ENCODE measurements around the gene SF3B4.

SF3B4 gene

GRCh38 chr1:149914545-149914944 is 13.1 kb downstream of the SF3B4 start:
- no peak overlapping the region for H3K4me3 ChIP-seq (ENCODE audit: low read depth, low read length)
- DNase-seq (ENCODE audit: low read depth): no peak
- TF ChIP-seq MYC (IDR thresholded peaks at IDR 0.05; ENCODE audit: low read depth, low read length) (no peak), MAX (IDR thresholded peaks at IDR 0.05; ENCODE audit: low read depth, low read length) (no peak), CTCF (IDR thresholded peaks at IDR 0.05; ENCODE audit: low read depth, low read length) (no peak), POLR2A (IDR thresholded peaks at IDR 0.05; ENCODE audit: extremely low read depth, insufficient read length) (no peak)

GRCh38 chr1:149906570-149907075 is 21.0 kb downstream of the SF3B4 start:
- no peak for DNase-seq (ENCODE audit: low read depth)

DNA sequence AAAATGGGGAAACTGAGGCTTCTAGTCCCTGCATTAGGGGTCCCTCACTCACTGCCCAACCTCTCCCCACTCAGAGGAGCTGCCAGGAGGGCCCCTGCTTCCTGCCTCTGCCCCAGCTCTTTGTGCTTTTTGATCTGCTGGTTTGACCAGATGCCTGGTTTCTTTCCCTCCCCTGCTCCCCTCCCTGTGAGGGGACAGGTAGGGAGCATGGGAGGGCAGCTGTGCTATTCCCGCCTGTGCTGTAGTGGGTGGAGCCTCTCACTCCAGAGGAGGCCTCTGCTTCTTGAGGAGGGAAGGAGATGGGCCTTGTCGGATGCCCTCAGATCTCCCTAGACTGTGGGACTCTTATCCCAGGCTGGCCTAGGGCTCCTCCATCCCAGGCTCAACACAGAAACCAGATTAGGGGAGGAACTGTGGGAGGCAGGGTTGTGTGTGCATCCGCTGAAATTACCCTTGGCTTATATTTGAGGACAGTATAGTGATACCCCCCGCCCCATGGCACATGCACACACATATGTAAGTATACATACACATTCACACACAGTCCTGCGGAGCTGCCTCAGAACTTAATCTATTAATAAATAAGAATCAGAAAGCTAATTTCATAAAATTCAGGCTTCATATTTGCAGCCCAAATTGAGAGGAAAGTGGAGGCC is 23.6 kb downstream of the SF3B4 start:
- TF ChIP-seq MYC (IDR thresholded peaks at IDR 0.05; ENCODE audit: low read depth, low read length): no peak
- no peak for TF ChIP-seq MAX (IDR thresholded peaks at IDR 0.05; ENCODE audit: low read depth, low read length)
- TF ChIP-seq CTCF (IDR thresholded peaks at IDR 0.05; ENCODE audit: low read depth, low read length): no peak
- no peak for TF ChIP-seq POLR2A (IDR thresholded peaks at IDR 0.05; ENCODE audit: extremely low read depth, insufficient read length)
- H3K4me3 ChIP-seq (ENCODE audit: low read depth, low read length): no peak overlapping the region
- DNase-seq (ENCODE audit: low read depth): no peak

More at GRCh38 chr1:149906570-149907075, 21.0 kb downstream of the SF3B4 start:
- H3K4me3 ChIP-seq (ENCODE audit: low read depth, low read length): no peak overlapping the region
- TF ChIP-seq POLR2A (IDR thresholded peaks at IDR 0.05; ENCODE audit: extremely low read depth, insufficient read length): no peak

- TF ChIP-seq CTCF (IDR thresholded peaks at IDR 0.05; ENCODE audit: low read depth, low read length) (no peak), MYC (IDR thresholded peaks at IDR 0.05; ENCODE audit: low read depth, low read length) (no peak), POLR2A (IDR thresholded peaks at IDR 0.05; ENCODE audit: extremely low read depth, insufficient read length) (no peak), MAX (IDR thresholded peaks at IDR 0.05; ENCODE audit: low read depth, low read length) (peak; percentile 93)
- H3K4me3 ChIP-seq (ENCODE audit: low read depth, low read length): peak within 1 kb of the TSS; percentile 45
- peak; percentile 82 for DNase-seq (ENCODE audit: low read depth)
Measured at GRCh38 chr1:149899460-149900284, 27.9 kb downstream of the SF3B4 start, which contains the start of gene BOLA1. Gene BOLA1 (plus strand): TSS chr1:149899568. CDS start chr1:149900060, 492 bp downstream.

DNA sequence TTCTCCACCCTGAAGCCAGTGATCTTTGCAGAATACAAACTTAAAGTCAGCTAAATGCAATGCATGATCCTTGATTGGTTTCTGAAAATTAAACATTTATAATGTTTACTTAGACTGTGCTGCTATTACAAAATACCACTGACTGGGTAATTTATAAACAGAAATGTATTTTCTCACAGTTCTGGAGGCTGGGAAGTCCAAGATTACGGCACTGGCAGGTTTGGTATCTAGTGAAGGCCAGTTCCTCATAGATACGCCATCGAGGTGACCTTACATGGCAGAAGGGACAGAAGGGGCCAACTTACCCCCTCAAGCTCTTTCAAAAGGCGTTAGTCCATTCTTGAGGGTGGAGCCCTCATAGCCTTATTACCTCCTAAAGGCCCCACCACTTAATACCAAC is 31.0 kb downstream of the SF3B4 start:
- H3K4me3 ChIP-seq (ENCODE audit: low read depth, low read length): no peak overlapping the region
- TF ChIP-seq MYC (IDR thresholded peaks at IDR 0.05; ENCODE audit: low read depth, low read length) (no peak), MAX (IDR thresholded peaks at IDR 0.05; ENCODE audit: low read depth, low read length) (no peak), POLR2A (IDR thresholded peaks at IDR 0.05; ENCODE audit: extremely low read depth, insufficient read length) (no peak), CTCF (IDR thresholded peaks at IDR 0.05; ENCODE audit: low read depth, low read length) (no peak)
- no peak for DNase-seq (ENCODE audit: low read depth)

DNA sequence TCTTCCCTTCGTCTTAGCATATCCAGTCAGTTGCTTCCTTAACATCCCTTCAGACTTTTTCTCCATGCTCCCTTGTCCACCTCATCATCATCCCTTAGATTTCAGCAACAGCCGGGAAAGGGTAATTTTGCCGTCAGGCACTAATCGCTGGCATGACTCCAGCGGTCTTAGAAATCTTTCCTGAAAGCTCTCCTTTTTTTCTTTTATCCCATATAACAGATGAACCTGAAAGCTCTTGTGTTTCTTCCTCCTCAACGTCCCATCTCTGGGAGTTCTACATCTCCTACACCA is 38.7 kb downstream of the SF3B4 start:
- H3K4me3 ChIP-seq (ENCODE audit: low read depth, low read length): peak overlapping the region; percentile 72
- TF ChIP-seq CTCF (IDR thresholded peaks at IDR 0.05; ENCODE audit: low read depth, low read length): no peak
- TF ChIP-seq MYC (IDR thresholded peaks at IDR 0.05; ENCODE audit: low read depth, low read length): no peak
- no peak for TF ChIP-seq POLR2A (IDR thresholded peaks at IDR 0.05; ENCODE audit: extremely low read depth, insufficient read length)
- no peak for TF ChIP-seq MAX (IDR thresholded peaks at IDR 0.05; ENCODE audit: low read depth, low read length)
- no peak for DNase-seq (ENCODE audit: low read depth)
